Measurements from ENCODE around the gene HMGB3. TPM values are rescaled to one million over a fixed set of nuclear protein-coding genes. Genes with fewer than 3 reads are reported as not detected.

The HMGB3 gene
- polyA plus RNA-seq, 2 donors, result 14.9 to 25.5 TPM

GRCh38 chrX:150989420-150989819, 6.3 kb downstream of the HMGB3 start:
- no peak overlapping the region for H3K4me3 ChIP-seq (ENCODE audit: low read depth in 1 of 2, low read length in 2 of 2)
- no peak overlapping the region for H3K27ac ChIP-seq (ENCODE audit: low read depth in 2 of 2, low read length in 1 of 2)
- no peaks in the 10 kb centered on the region for H3K4me1 ChIP-seq (ENCODE audit: control insufficient read depth in 2 of 2, insufficient read depth in 2 of 2, low read length in 1 of 2)
- H3K9me3 ChIP-seq (ENCODE audit: control insufficient read depth in 2 of 2, insufficient read depth in 1 of 2, low read depth in 1 of 2, low read length in 1 of 2), result no peaks in the 10 kb centered on the region
- WGBS, 2 donors, result 90 to 92% methylated on average over 2 of the region's 2 CpGs
- H3K36me3 ChIP-seq (ENCODE audit: control insufficient read depth in 2 of 2, insufficient read depth in 2 of 2, low read length in 1 of 2), result no peaks in the 10 kb centered on the region
- H3K27me3 ChIP-seq (ENCODE audit: control insufficient read depth in 1 of 2, insufficient read depth in 2 of 2, low read length in 2 of 2), result no peaks in the 10 kb centered on the region

GRCh38 chrX:150990910-150991309, 7.8 kb downstream of the HMGB3 start:
- Histone ChIP-seq H3K4me3 (ENCODE audit: low read depth in 1 of 2, low read length in 2 of 2) (no peak overlapping the region), H3K4me1 (ENCODE audit: control insufficient read depth in 2 of 2, insufficient read depth in 2 of 2, low read length in 1 of 2) (no peaks in the 10 kb centered on the region), H3K27ac (ENCODE audit: low read depth in 2 of 2, low read length in 1 of 2) (no peak overlapping the region), H3K36me3 (ENCODE audit: control insufficient read depth in 2 of 2, insufficient read depth in 2 of 2, low read length in 1 of 2) (no peaks in the 10 kb centered on the region), H3K27me3 (ENCODE audit: control insufficient read depth in 1 of 2, insufficient read depth in 2 of 2, low read length in 2 of 2) (no peaks in the 10 kb centered on the region), H3K9me3 (ENCODE audit: control insufficient read depth in 2 of 2, insufficient read depth in 1 of 2, low read depth in 1 of 2, low read length in 1 of 2) (no peaks in the 10 kb centered on the region)
- WGBS, 2 donors, result 48 to 55% methylated on average over 5 of the region's 5 CpGs

- H3K9me3 ChIP-seq (ENCODE audit: control insufficient read depth in 2 of 2, insufficient read depth in 1 of 2, low read depth in 1 of 2, low read length in 1 of 2), result no peaks in the 10 kb centered on the region
- no peaks in the 10 kb centered on the region for H3K4me1 ChIP-seq (ENCODE audit: control insufficient read depth in 2 of 2, insufficient read depth in 2 of 2, low read length in 1 of 2)
- no peak overlapping the region for H3K27ac ChIP-seq (ENCODE audit: low read depth in 2 of 2, low read length in 1 of 2)
- H3K27me3 ChIP-seq (ENCODE audit: control insufficient read depth in 1 of 2, insufficient read depth in 2 of 2, low read length in 2 of 2), result no peaks in the 10 kb centered on the region
- H3K4me3 ChIP-seq (ENCODE audit: low read depth in 1 of 2, low read length in 2 of 2), result no peak overlapping the region
- H3K36me3 ChIP-seq (ENCODE audit: control insufficient read depth in 2 of 2, insufficient read depth in 2 of 2, low read length in 1 of 2), result no peaks in the 10 kb centered on the region
- 44 to 73% methylated on average over 5 of the region's 5 CpGs for WGBS, 2 donors
These were observed 17.8 kb downstream of the HMGB3 start for GRCh38 chrX:151000861-151001331.

- no peaks in the 10 kb centered on the region for H3K36me3 ChIP-seq (ENCODE audit: control insufficient read depth in 2 of 2, insufficient read depth in 2 of 2, low read length in 1 of 2)
- WGBS, 2 donors, result 80 to 86% methylated on average over 1 of the region's 1 CpG
- H3K4me1 ChIP-seq (ENCODE audit: control insufficient read depth in 2 of 2, insufficient read depth in 2 of 2, low read length in 1 of 2), result no peaks in the 10 kb centered on the region
- H3K4me3 ChIP-seq (ENCODE audit: low read depth in 1 of 2, low read length in 2 of 2), result no peak overlapping the region
- no peak overlapping the region for H3K27ac ChIP-seq (ENCODE audit: low read depth in 2 of 2, low read length in 1 of 2)
- H3K27me3 ChIP-seq (ENCODE audit: control insufficient read depth in 1 of 2, insufficient read depth in 2 of 2, low read length in 2 of 2), result no peaks in the 10 kb centered on the region
- H3K9me3 ChIP-seq (ENCODE audit: control insufficient read depth in 2 of 2, insufficient read depth in 1 of 2, low read depth in 1 of 2, low read length in 1 of 2), result no peaks in the 10 kb centered on the region
These were observed 20.9 kb downstream of the HMGB3 start for GRCh38 chrX:151004085-151004484.

- Histone ChIP-seq H3K27ac (ENCODE audit: low read depth in 2 of 2, low read length in 1 of 2) (no peak overlapping the region), H3K4me1 (ENCODE audit: control insufficient read depth in 2 of 2, insufficient read depth in 2 of 2, low read length in 1 of 2) (no peaks in the 10 kb centered on the region), H3K27me3 (ENCODE audit: control insufficient read depth in 1 of 2, insufficient read depth in 2 of 2, low read length in 2 of 2) (no peaks in the 10 kb centered on the region), H3K9me3 (ENCODE audit: control insufficient read depth in 2 of 2, insufficient read depth in 1 of 2, low read depth in 1 of 2, low read length in 1 of 2) (no peaks in the 10 kb centered on the region), H3K36me3 (ENCODE audit: control insufficient read depth in 2 of 2, insufficient read depth in 2 of 2, low read length in 1 of 2) (no peaks in the 10 kb centered on the region), H3K4me3 (ENCODE audit: low read depth in 1 of 2, low read length in 2 of 2) (no peak overlapping the region)
- WGBS, 2 donors, result 80 to 89% methylated on average over 4 of the region's 4 CpGs
These were observed 23.4 kb downstream of the HMGB3 start for GRCh38 chrX:151006410-151007109.

GRCh38 chrX:151009582-151009981, 26.4 kb downstream of the HMGB3 start:
- H3K27me3 ChIP-seq (ENCODE audit: control insufficient read depth in 1 of 2, insufficient read depth in 2 of 2, low read length in 2 of 2), result no peaks in the 10 kb centered on the region
- WGBS, 2 donors, result 58 to 64% methylated on average over 2 of the region's 2 CpGs
- no peak overlapping the region for H3K27ac ChIP-seq (ENCODE audit: low read depth in 2 of 2, low read length in 1 of 2)
- no peak overlapping the region for H3K4me3 ChIP-seq (ENCODE audit: low read depth in 1 of 2, low read length in 2 of 2)
- peaks cover 0 to 6% of the 10 kb centered on the region in 2 donors for H3K9me3 ChIP-seq (ENCODE audit: control insufficient read depth in 2 of 2, insufficient read depth in 1 of 2, low read depth in 1 of 2, low read length in 1 of 2)
- H3K4me1 ChIP-seq (ENCODE audit: control insufficient read depth in 2 of 2, insufficient read depth in 2 of 2, low read length in 1 of 2), result no peaks in the 10 kb centered on the region
- H3K36me3 ChIP-seq (ENCODE audit: control insufficient read depth in 2 of 2, insufficient read depth in 2 of 2, low read length in 1 of 2), result no peaks in the 10 kb centered on the region

GRCh38 chrX:151013164-151013743, 30.1 kb downstream of the HMGB3 start:
- WGBS, 2 donors, result 72 to 88% methylated on average over 5 of the region's 5 CpGs
- no peaks in the 10 kb centered on the region for H3K27me3 ChIP-seq (ENCODE audit: control insufficient read depth in 1 of 2, insufficient read depth in 2 of 2, low read length in 2 of 2)
- H3K36me3 ChIP-seq (ENCODE audit: control insufficient read depth in 2 of 2, insufficient read depth in 2 of 2, low read length in 1 of 2), result no peaks in the 10 kb centered on the region

GRCh38 chrX:151015684-151016083, 32.5 kb downstream of the HMGB3 start:
- 47 to 75% methylated on average over 4 of the region's 4 CpGs for WGBS, 2 donors
- peaks cover 0 to 6% of the 10 kb centered on the region in 2 donors for H3K9me3 ChIP-seq (ENCODE audit: control insufficient read depth in 2 of 2, insufficient read depth in 1 of 2, low read depth in 1 of 2, low read length in 1 of 2)

More at GRCh38 chrX:151013164-151013743, 30.1 kb downstream of the HMGB3 start:
- Histone ChIP-seq H3K4me3 (ENCODE audit: low read depth in 1 of 2, low read length in 2 of 2) (no peak overlapping the region), H3K27ac (ENCODE audit: low read depth in 2 of 2, low read length in 1 of 2) (no peak overlapping the region), H3K9me3 (ENCODE audit: control insufficient read depth in 2 of 2, insufficient read depth in 1 of 2, low read depth in 1 of 2, low read length in 1 of 2) (peaks cover 0 to 6% of the 10 kb centered on the region in 2 donors), H3K4me1 (ENCODE audit: control insufficient read depth in 2 of 2, insufficient read depth in 2 of 2, low read length in 1 of 2) (no peaks in the 10 kb centered on the region)

GRCh38 chrX:151019856-151020255, 36.7 kb downstream of the HMGB3 start:
- Histone ChIP-seq H3K36me3 (ENCODE audit: control insufficient read depth in 2 of 2, insufficient read depth in 2 of 2, low read length in 1 of 2) (no peaks in the 10 kb centered on the region), H3K9me3 (ENCODE audit: control insufficient read depth in 2 of 2, insufficient read depth in 1 of 2, low read depth in 1 of 2, low read length in 1 of 2) (no peaks in the 10 kb centered on the region), H3K4me1 (ENCODE audit: control insufficient read depth in 2 of 2, insufficient read depth in 2 of 2, low read length in 1 of 2) (no peaks in the 10 kb centered on the region), H3K27ac (ENCODE audit: low read depth in 2 of 2, low read length in 1 of 2) (no peak overlapping the region), H3K27me3 (ENCODE audit: control insufficient read depth in 1 of 2, insufficient read depth in 2 of 2, low read length in 2 of 2) (no peaks in the 10 kb centered on the region), H3K4me3 (ENCODE audit: low read depth in 1 of 2, low read length in 2 of 2) (no peak overlapping the region)
- 22 to 26% methylated on average over 2 of the region's 2 CpGs for WGBS, 2 donors

More at GRCh38 chrX:151015684-151016083, 32.5 kb downstream of the HMGB3 start:
- Histone ChIP-seq H3K4me3 (ENCODE audit: low read depth in 1 of 2, low read length in 2 of 2) (no peak overlapping the region), H3K27ac (ENCODE audit: low read depth in 2 of 2, low read length in 1 of 2) (no peak overlapping the region), H3K27me3 (ENCODE audit: control insufficient read depth in 1 of 2, insufficient read depth in 2 of 2, low read length in 2 of 2) (no peaks in the 10 kb centered on the region), H3K36me3 (ENCODE audit: control insufficient read depth in 2 of 2, insufficient read depth in 2 of 2, low read length in 1 of 2) (no peaks in the 10 kb centered on the region), H3K4me1 (ENCODE audit: control insufficient read depth in 2 of 2, insufficient read depth in 2 of 2, low read length in 1 of 2) (no peaks in the 10 kb centered on the region)

- no peaks in the 10 kb centered on the region for H3K4me1 ChIP-seq (ENCODE audit: control insufficient read depth in 2 of 2, insufficient read depth in 2 of 2, low read length in 1 of 2)
- peaks cover 0 to 7% of the 10 kb centered on the region in 2 donors for H3K9me3 ChIP-seq (ENCODE audit: control insufficient read depth in 2 of 2, insufficient read depth in 1 of 2, low read depth in 1 of 2, low read length in 1 of 2)
- no peak overlapping the region for H3K27ac ChIP-seq (ENCODE audit: low read depth in 2 of 2, low read length in 1 of 2)
These were observed 47.7 kb downstream of the HMGB3 start for GRCh38 chrX:151030845-151031244.

More at GRCh38 chrX:151030845-151031244, 47.7 kb downstream of the HMGB3 start:
- H3K4me3 ChIP-seq (ENCODE audit: low read depth in 1 of 2, low read length in 2 of 2), result no peak overlapping the region
- peaks cover 0 to 10% of the 10 kb centered on the region in 2 donors for H3K27me3 ChIP-seq (ENCODE audit: control insufficient read depth in 1 of 2, insufficient read depth in 2 of 2, low read length in 2 of 2)
- H3K36me3 ChIP-seq (ENCODE audit: control insufficient read depth in 2 of 2, insufficient read depth in 2 of 2, low read length in 1 of 2), result no peaks in the 10 kb centered on the region

All from esophagus (tissue), 2 donors.